Endothelial cell of hepatic sinusoid (primary cell): ENCODE measurements around the gene SPATA31D3.
"Not testable (repeated sequence)": the region's sequence is repeated elsewhere in the genome, so short reads cannot be mapped to it uniquely, and the experiment has no call there.

ENCODE experiments used
- in situ Hi-C: cut with HindIII; loops from 2 replicates; pipeline ENCODE4 v1.10.0; 2017; ENCODE audit warnings: low sequenced_read_pairs

Gene SPATA31D3

GRCh38 chr9:81976351-81976750 is 33.1 kb downstream of the SPATA31D3 start:
- in situ Hi-C loops: no loop called here

GRCh38 chr9:81979196-81979595 is 35.9 kb downstream of the SPATA31D3 start:
- in situ Hi-C loops: no loop called here

- in situ Hi-C loops: no loop called here
These were observed 37.3 kb downstream of the SPATA31D3 start for GRCh38 chr9:81980568-81980967.

- in situ Hi-C loops: no loop called here
These were observed 38.6 kb downstream of the SPATA31D3 start for GRCh38 chr9:81981883-81982282.

GRCh38 chr9:81984928-81985327 is 41.6 kb downstream of the SPATA31D3 start:
- in situ Hi-C loops: no loop called here

- in situ Hi-C loops: no loop called here
These were observed 42.8 kb downstream of the SPATA31D3 start for GRCh38 chr9:81986051-81986450.

GRCh38 chr9:81988472-81988871 is 45.2 kb downstream of the SPATA31D3 start, which contains the start of gene SPATA31D1:
Gene SPATA31D1, plus strand, starts transcription at chr9:81988772. Its CDS starts 47 bp downstream, at chr9:81988819.
- in situ Hi-C loops: not testable (repeated sequence)

GRCh38 chr9:81989700-81990099 is 46.4 kb downstream of the SPATA31D3 start:
- in situ Hi-C loops: no loop called here

GRCh38 chr9:81993656-81994055 is 50.4 kb downstream of the SPATA31D3 start:
- in situ Hi-C loops: no loop called here
